HepG2 (cell line): Measurements from ENCODE around the gene ADCYAP1R1.

ENCODE experiments used
- CEBPB ChIP-seq: IDR thresholded peaks from 2 replicates; pipeline ENCODE4 v1.6.1; 2011; ENCODE audit warnings: low read depth, low read length, improper control_type of control experiment, borderline replicate concordance
- HDAC2 ChIP-seq: sonication (generic); formaldehyde crosslinking; IDR thresholded peaks from 2 replicates; pipeline ENCODE4 v1.4.0; 2020; ENCODE audit warnings: missing genetic modification reagents
- POLR2A ChIP-seq, 2 experiments: IDR thresholded peaks; 2 replicates each; pipeline ENCODE4 v1.6.1; 2011; ENCODE audit warnings: low read depth in 2 of 2, low read length in 2 of 2, mild to moderate bottlenecking in 1 of 2, moderate library complexity in 1 of 2; ENCODE audit not compliant: insufficient read depth in 1 of 2
- RBFOX2 ChIP-seq: fragments of 200-400 bp; formaldehyde crosslinking; IDR thresholded peaks from 2 replicates; pipeline ENCODE4 v1.6.1; 2017; ENCODE audit warnings: low read depth, mild to moderate bottlenecking, low read length
- TAF1 ChIP-seq: sonication (generic); formaldehyde crosslinking; IDR thresholded peaks from 2 replicates; pipeline ENCODE4 v1.4.0; 2020; ENCODE audit warnings: missing genetic modification reagents
- TF ChIP-seq, protein P1 (sequence below): conservative IDR thresholded peaks from 2 replicates; pipeline ENCODE4 v1.6.1; 2018; ENCODE audit warnings: missing genetic modification reagents

DNA sequence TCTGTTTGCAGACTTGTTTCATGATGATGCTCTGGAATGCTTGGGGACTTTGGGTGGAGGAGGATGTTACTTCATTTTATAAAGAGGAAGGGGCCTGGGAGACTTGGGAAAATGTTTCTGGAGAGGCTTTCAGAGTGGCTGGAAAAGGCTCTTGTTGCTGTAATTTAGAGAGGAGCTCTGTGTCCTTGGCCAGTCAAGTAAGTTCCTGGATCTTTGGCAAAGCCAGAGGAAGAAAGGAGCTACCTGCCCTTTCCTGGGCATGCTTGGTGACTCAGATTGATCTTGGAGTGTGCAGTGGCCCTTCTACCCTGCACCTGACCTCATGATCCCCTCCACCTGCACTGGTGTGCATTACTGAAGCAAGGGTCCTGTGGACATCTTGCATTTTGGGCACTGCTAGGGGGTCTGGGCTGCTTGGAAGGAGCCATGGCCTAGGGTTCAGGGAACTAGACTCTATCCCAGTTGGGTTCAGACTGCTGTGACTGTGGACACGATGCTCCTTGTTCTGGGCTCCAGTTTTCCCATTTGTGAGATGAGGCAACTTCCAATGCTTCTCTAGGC lies 56.1 kb downstream of the ADCYAP1R1 start:
- TF ChIP-seq TAF1 (no peak), CEBPB (no peak), HDAC2 (no peak), POLR2A (IDR thresholded peaks at IDR 0.05; ENCODE audit: insufficient read depth in 1 of 2, low read depth in 2 of 2, low read length in 2 of 2) (no peak), RBFOX2 (no peak)
- TF ChIP-seq, protein P1, sequence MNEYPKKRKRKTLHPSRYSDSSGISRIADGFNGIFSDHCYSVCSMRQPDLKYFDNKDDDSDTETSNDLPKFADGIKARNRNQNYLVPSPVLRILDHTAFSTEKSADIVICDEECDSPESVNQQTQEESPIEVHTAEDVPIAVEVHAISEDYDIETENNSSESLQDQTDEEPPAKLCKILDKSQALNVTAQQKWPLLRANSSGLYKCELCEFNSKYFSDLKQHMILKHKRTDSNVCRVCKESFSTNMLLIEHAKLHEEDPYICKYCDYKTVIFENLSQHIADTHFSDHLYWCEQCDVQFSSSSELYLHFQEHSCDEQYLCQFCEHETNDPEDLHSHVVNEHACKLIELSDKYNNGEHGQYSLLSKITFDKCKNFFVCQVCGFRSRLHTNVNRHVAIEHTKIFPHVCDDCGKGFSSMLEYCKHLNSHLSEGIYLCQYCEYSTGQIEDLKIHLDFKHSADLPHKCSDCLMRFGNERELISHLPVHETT (CRISPR knock-in tag): no peak
